IPS-18a (cell line): Measurements from ENCODE around the gene BOC.

Experiments
- H3K27ac ChIP-seq: one replicate; pipeline ENCODE4 v1.5.1; 2013; ENCODE audit warnings: low read length
- H3K27me3 ChIP-seq: one replicate; pipeline ENCODE4 v1.6.1; 2013; ENCODE audit warnings: mild to moderate bottlenecking, low read length; ENCODE audit not compliant: control insufficient read depth, insufficient read depth
- H3K36me3 ChIP-seq: one replicate; pipeline ENCODE4 v1.6.1; 2013; ENCODE audit warnings: low read depth, low read length; ENCODE audit not compliant: control insufficient read depth
- H3K4me1 ChIP-seq: one replicate; pipeline ENCODE4 v1.6.1; 2013; ENCODE audit warnings: low read depth, low read length; ENCODE audit not compliant: control insufficient read depth
- H3K4me3 ChIP-seq: one replicate; pipeline ENCODE4 v1.5.1; 2013; ENCODE audit warnings: low read length
- H3K9ac ChIP-seq: one replicate; pipeline ENCODE4 v1.6.1; 2013; ENCODE audit warnings: mild to moderate bottlenecking, low read length, moderate library complexity
- H3K9me3 ChIP-seq: one replicate; pipeline ENCODE4 v1.6.1; 2013; ENCODE audit warnings: low read depth, low read length; ENCODE audit not compliant: control insufficient read depth

Gene BOC

GRCh38 chr3:113287111-113287802 lies 75.9 kb downstream of the BOC start:
- Histone ChIP-seq H3K27ac (no peak overlapping the region), H3K36me3 (no peaks in the 10 kb centered on the region), H3K4me1 (no peaks in the 10 kb centered on the region), H3K9ac (no peak overlapping the region), H3K27me3 (no peaks in the 10 kb centered on the region), H3K9me3 (no peaks in the 10 kb centered on the region), H3K4me3 (no peak overlapping the region)

DNA sequence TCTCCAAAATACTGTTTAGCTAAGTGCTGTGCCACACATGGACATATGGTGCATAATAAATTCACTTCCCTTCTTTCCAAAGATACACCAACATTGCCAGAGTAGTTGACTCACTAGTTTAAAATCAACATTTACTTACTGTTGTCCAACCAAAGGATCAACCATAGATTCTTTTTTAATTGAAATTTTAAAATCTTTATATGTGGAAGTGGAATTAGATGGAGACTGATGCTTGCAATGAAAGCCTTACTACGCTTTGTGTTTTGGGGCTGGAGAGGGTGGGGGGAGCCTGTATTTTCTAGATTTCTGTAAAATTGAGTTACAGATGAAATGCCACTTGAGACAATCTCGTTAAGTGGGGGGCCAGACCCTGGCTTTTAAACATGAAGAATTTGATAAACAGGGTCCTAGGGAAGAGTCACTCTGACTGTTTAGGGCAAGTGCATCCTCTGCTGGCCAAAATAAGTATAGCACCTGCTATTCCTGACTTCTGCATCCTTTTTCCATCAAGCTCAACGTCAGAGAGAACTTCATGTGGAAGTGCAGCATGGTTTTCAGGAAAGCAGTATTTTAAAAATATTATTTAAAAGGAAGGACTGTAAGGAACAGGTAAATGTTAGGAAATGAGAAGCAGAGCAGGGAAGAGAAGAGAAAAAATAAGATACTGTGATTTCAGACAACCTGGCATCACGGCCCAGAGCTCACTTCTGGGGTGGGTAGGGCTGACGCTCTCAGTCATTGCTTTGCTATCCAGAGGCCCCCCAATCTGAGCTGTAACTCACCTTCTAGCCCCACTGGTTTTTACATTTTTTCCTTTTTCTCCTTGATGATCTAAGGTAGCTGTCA lies 76.7 kb downstream of the BOC start:
- no peak overlapping the region for H3K4me3 ChIP-seq
- H3K36me3 ChIP-seq, result no peaks in the 10 kb centered on the region
- no peak overlapping the region for H3K27ac ChIP-seq
- no peak overlapping the region for H3K9ac ChIP-seq
- H3K9me3 ChIP-seq, result no peaks in the 10 kb centered on the region
- H3K4me1 ChIP-seq, result no peaks in the 10 kb centered on the region
- H3K27me3 ChIP-seq, result no peaks in the 10 kb centered on the region

- Histone ChIP-seq H3K36me3 (no peaks in the 10 kb centered on the region), H3K4me3 (no peak overlapping the region), H3K4me1 (no peaks in the 10 kb centered on the region), H3K27ac (no peak overlapping the region), H3K27me3 (no peaks in the 10 kb centered on the region), H3K9ac (no peak overlapping the region), H3K9me3 (no peaks in the 10 kb centered on the region)
These were observed 77.5 kb downstream of the BOC start for GRCh38 chr3:113288881-113289280.

DNA sequence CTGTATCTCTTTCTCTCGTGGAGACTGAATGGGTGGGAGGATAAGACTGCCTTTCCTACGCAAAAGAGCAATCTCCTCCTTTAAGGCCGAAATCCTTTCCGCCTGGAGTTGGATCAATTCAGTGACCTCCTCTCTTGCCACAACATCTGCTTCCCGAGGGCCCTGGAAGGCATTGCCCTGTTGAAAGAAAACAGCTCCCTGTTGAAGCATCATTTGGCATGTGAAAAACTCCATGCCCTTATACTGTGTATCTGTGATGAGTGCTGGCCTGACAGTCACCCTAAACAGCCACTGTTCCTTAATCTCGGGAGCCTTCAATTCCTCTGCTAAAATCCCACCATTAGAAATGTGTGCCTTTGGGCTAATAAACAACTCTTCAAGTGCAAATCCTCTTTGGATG lies 80.2 kb downstream of the BOC start:
- no peaks in the 10 kb centered on the region for H3K36me3 ChIP-seq
- no peaks in the 10 kb centered on the region for H3K27me3 ChIP-seq
- no peaks in the 10 kb centered on the region for H3K4me1 ChIP-seq
- no peaks in the 10 kb centered on the region for H3K9me3 ChIP-seq
- no peak overlapping the region for H3K4me3 ChIP-seq
- no peak overlapping the region for H3K9ac ChIP-seq
- no peak overlapping the region for H3K27ac ChIP-seq

- Histone ChIP-seq H3K36me3 (no peaks in the 10 kb centered on the region), H3K9ac (no peak overlapping the region), H3K4me3 (no peak overlapping the region), H3K9me3 (no peaks in the 10 kb centered on the region), H3K27ac (no peak overlapping the region), H3K4me1 (peaks cover 6% of the 10 kb centered on the region), H3K27me3 (no peaks in the 10 kb centered on the region)
These were observed 81.6 kb downstream of the BOC start for GRCh38 chr3:113292933-113293332.

- H3K36me3 ChIP-seq, result no peaks in the 10 kb centered on the region
- no peak overlapping the region for H3K9ac ChIP-seq
- no peak overlapping the region for H3K27ac ChIP-seq
- H3K4me1 ChIP-seq, result peaks cover 6% of the 10 kb centered on the region
- H3K27me3 ChIP-seq, result no peaks in the 10 kb centered on the region
- H3K4me3 ChIP-seq, result no peak overlapping the region
- no peaks in the 10 kb centered on the region for H3K9me3 ChIP-seq
These were observed 82.0 kb downstream of the BOC start for GRCh38 chr3:113293348-113293747.

- Histone ChIP-seq H3K9ac (no peak overlapping the region), H3K36me3 (no peaks in the 10 kb centered on the region), H3K27ac (no peak overlapping the region), H3K9me3 (no peaks in the 10 kb centered on the region), H3K27me3 (no peaks in the 10 kb centered on the region), H3K4me1 (peaks cover 6% of the 10 kb centered on the region), H3K4me3 (no peak overlapping the region)
These were observed 84.1 kb downstream of the BOC start for GRCh38 chr3:113295463-113295862.

- no peak overlapping the region for H3K27ac ChIP-seq
These were observed 85.9 kb downstream of the BOC start for GRCh38 chr3:113297287-113297686.

DNA sequence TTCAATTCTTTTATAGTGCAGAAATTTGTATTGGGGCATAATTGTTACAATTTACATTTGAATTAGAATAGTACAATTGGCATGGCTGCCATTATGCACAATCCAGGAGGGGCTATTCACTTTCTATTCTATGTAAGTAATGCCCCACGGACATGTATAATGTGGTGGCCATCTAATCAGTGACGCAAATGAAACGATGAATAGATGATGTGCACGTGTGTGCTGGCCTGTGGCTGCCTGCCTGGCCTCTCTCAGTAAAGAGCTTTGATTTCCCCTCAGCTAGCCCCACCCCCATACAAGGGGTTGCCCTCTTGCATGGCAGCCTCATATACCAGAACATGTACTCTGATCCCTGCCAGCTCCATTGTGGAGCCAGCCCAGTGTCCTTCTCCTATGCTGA lies 86.5 kb downstream of the BOC start:
- H3K36me3 ChIP-seq, result no peaks in the 10 kb centered on the region
- no peaks in the 10 kb centered on the region for H3K27me3 ChIP-seq
- no peak overlapping the region for H3K9ac ChIP-seq
- H3K27ac ChIP-seq, result no peak overlapping the region
- H3K9me3 ChIP-seq, result no peaks in the 10 kb centered on the region
- no peak overlapping the region for H3K4me3 ChIP-seq
- H3K4me1 ChIP-seq, result peaks cover 6% of the 10 kb centered on the region

More at GRCh38 chr3:113297287-113297686, 85.9 kb downstream of the BOC start:
- H3K4me1 ChIP-seq, result peaks cover 6% of the 10 kb centered on the region
- no peaks in the 10 kb centered on the region for H3K27me3 ChIP-seq
- no peaks in the 10 kb centered on the region for H3K36me3 ChIP-seq
- no peak overlapping the region for H3K4me3 ChIP-seq
- H3K9ac ChIP-seq, result no peak overlapping the region
- no peaks in the 10 kb centered on the region for H3K9me3 ChIP-seq

DNA sequence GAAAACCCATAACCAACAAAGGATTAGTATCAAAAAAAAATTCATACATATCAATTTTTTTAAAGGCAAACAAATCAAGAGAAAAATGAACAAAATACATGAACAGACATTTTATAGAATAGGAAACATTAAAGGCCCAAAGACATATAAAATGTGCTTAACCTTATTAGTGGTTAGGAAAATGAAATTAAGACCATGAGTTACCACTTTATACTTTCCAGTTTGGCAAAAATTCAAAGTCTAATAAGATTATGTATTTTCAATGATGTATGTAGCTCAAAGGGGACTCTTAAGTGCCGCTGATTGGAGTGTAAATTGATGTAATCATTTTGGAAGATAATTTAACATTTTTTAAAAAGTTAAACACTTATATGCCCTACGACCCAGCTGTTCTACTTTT lies 89.2 kb downstream of the BOC start:
- Histone ChIP-seq H3K27ac (no peak overlapping the region), H3K9ac (no peak overlapping the region), H3K4me3 (no peak overlapping the region), H3K4me1 (peaks cover 6% of the 10 kb centered on the region), H3K9me3 (no peaks in the 10 kb centered on the region), H3K27me3 (no peaks in the 10 kb centered on the region), H3K36me3 (no peaks in the 10 kb centered on the region)

DNA sequence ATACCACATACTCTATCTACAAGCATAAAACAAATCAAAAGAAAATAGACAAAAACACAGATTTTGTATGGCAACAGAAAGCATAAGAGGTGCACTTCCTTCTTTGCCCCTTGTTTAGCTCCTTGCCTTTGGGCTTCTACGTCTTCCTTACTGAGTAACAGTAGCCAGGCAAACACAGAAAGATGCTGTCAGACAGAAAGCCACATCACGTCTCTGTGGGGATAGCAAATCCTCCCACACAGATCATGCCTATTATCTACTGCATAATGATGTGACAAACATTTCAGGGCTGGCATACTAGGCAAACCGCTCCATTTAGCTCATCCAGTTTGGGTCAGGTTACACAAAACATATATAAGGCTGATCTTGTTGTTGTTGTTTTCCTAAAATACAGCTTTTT lies 92.7 kb downstream of the BOC start:
- H3K27ac ChIP-seq, result no peak overlapping the region
- no peaks in the 10 kb centered on the region for H3K9me3 ChIP-seq
- H3K4me3 ChIP-seq, result no peak overlapping the region
- no peaks in the 10 kb centered on the region for H3K36me3 ChIP-seq
- no peaks in the 10 kb centered on the region for H3K4me1 ChIP-seq
- H3K9ac ChIP-seq, result no peak overlapping the region
- no peaks in the 10 kb centered on the region for H3K27me3 ChIP-seq
